ENCODE results near the gene LRTM2.

DNA sequence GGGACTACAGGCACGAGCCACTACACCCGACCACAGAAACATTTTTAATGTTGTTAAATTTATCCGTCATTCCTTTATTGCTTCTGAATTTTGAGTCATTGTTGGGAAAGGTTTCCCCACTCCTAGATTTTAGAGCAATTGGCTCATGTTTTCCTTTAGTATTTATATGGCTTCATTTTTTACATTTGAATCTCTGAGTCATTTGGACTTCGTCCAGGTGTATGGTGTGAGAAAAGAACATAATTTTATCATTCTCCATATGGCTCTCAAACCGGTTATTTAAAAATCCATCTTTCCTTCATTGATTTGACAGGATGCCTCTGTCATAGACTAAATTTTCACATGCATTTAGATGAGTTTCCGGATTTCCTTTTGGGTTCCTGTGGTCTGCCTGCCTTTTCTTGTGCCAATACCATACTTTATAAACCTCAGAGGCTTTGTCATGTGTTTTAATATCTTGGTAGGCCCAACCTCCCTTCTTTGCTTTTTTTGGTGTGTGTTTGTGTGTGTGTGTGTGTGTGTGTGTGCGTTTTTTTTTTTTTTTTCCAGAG, 30.9 kb downstream of the LRTM2 start:
- TF ChIP-seq, protein P1, sequence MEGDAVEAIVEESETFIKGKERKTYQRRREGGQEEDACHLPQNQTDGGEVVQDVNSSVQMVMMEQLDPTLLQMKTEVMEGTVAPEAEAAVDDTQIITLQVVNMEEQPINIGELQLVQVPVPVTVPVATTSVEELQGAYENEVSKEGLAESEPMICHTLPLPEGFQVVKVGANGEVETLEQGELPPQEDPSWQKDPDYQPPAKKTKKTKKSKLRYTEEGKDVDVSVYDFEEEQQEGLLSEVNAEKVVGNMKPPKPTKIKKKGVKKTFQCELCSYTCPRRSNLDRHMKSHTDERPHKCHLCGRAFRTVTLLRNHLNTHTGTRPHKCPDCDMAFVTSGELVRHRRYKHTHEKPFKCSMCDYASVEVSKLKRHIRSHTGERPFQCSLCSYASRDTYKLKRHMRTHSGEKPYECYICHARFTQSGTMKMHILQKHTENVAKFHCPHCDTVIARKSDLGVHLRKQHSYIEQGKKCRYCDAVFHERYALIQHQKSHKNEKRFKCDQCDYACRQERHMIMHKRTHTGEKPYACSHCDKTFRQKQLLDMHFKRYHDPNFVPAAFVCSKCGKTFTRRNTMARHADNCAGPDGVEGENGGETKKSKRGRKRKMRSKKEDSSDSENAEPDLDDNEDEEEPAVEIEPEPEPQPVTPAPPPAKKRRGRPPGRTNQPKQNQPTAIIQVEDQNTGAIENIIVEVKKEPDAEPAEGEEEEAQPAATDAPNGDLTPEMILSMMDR (IDR thresholded peaks at IDR 0.05) = no peak
- TF ChIP-seq POLR2AphosphoS5 (IDR thresholded peaks at IDR 0.05) = no peak

All from sigmoid colon (tissue), 4 donors.